ENCODE measurements around the gene HAUS1.

GRCh38 chr18:46104128-46104911 lies at the start of gene HAUS1:
- TF ChIP-seq EZH2 (IDR thresholded peaks at IDR 0.05; ENCODE audit: low read depth, unreplicated experiment): no peak
- TF ChIP-seq CTCF (conservative IDR thresholded peaks at IDR 0.05; ENCODE audit: low read depth in 2 of 2): no peak
- peak; percentile 85 for TF ChIP-seq POLR2AphosphoS5 (IDR thresholded peaks at IDR 0.05; ENCODE audit: low read depth)
- TF ChIP-seq CREB1 (CRISPR knock-in tag; IDR thresholded peaks at IDR 0.05; ENCODE audit: low read depth): no peak
- TF ChIP-seq ZNF331 (CRISPR knock-in tag; IDR thresholded peaks at IDR 0.05; ENCODE audit: low read depth): no peak
- no peak for TF ChIP-seq REST (IDR thresholded peaks at IDR 0.05; ENCODE audit: unreplicated experiment)
- TF ChIP-seq EZH2phosphoT487 (IDR thresholded peaks at IDR 0.05; ENCODE audit: unreplicated experiment): no peak
- no peak for TF ChIP-seq JUNB (IDR thresholded peaks at IDR 0.05; ENCODE audit: unreplicated experiment)
- TF ChIP-seq NANOG (IDR thresholded peaks at IDR 0.05; ENCODE audit: borderline replicate concordance): no peak

Measured in GM23338 (cell line).